NCI-H2196 (cell line): ENCODE results near the gene GZMA.

Experiments used
- DNase-seq: peaks from one replicate; lab custom pipeline; 2025; ENCODE audit not compliant: unreplicated experiment; lab: John Stamatoyannopoulos, UW

The GZMA gene

GRCh38 chr5:55108661-55109060, 6.2 kb downstream of the GZMA start:
- DNase-seq = no peak

DNA sequence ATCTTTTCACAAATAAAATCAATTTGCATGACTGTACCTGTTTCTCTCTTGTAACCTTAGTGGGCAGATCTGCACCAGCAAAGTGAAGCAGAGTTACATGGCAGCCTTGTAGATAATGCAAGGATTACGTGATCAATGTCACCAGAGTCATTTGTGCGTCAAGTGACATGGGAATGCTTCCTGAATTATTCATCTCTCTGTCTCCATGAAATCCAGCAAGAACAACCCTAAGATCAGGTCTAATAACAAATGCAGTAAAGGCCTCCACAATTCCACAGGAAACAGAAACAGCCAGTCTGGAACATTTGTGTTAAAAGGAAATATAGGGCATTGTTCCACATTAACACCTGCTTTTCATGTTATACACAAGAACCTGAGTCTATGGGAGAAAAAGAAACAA, 7.8 kb downstream of the GZMA start:
- no peak for DNase-seq

GRCh38 chr5:55113327-55113726, 10.9 kb downstream of the GZMA start:
- DNase-seq = no peak

DNA sequence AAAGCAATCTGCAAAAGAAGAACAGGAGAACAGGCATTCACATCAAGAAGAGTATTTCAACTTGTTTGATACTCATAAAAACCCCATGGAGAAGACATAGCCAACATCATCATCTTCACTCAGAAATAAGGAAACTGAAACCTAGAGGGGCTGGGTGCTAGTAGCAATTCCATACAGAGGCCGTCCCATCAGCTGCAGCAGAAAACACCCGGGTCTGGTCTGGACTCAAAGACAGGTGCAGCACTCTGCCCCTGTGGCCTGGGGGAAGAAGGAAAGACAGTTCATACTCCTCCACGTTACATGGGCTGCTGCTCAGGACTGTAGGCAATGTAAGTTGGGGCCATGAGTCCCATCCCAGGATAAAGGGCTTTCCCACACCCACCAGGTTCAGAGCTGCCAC, 11.6 kb downstream of the GZMA start:
- no peak for DNase-seq

GRCh38 chr5:55123365-55123764, 20.9 kb downstream of the GZMA start:
- no peak for DNase-seq

DNA sequence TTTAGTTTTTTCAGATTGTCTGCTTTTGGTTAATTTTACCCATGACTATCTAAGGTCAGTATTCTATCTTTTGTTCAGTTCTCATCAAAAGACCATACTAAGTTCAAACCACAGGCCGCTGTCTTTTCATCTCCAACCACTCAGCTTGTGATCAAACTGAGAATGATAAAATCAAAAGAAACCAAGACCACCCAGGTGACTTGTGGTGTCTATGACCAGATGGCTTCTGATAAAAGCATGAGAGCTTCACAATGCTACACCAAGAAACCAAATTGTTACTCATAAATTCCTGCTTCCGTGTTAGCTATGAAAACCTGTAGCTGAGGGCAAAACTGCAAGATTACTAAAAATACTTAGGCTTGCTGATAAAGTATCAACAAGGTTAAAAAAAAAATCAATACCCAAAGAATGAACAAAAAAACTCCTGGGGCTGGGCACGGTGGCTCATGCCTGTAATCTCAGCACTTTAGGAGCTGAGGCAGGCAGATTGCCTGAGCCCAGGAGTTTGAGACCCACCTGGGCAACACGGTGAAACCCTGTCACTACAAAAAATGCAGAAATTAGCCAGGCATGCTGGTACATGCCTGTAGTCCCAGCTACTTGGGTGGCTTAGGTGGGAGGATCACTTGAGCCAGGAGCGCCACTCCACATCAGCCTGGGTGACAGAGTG, 31.7 kb downstream of the GZMA start:
- no peak for DNase-seq

- DNase-seq = no peak
These were observed 34.1 kb downstream of the GZMA start for GRCh38 chr5:55136521-55136920.

DNA sequence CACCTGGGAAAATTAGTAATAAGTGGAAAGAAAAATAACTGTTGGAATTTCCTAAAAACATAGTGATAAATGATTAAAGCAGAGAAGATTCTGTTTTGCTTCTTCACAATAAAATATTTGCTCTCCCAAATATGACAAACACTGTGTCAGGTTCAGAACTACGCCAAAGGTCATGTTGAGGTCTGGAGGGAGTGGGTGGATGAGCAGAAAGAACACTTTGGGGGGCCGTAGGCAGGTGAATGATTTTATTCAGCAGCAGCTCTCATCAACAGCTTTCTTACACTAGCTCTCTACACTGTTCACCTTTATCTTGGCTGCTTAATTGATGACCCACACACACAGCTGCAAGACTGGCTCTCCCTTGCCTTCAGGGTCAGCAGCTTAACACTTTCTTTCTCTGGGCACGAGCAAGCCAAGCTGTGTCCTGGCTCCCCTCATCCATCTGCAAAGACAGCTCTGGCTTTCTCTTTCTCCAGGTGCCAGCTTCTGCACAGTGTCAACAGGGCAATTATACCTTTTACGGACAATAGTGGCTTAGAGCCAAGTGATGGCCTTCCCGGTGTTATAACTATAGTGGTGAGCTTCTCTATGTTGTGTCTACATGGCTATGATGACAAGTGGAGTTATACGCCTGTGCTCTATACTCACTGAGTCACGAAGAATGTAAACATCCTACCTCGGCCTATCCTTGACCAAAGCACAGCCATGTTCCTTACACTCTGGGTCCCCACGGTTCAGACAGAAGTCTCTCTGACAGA, 38.6 kb downstream of the GZMA start:
- DNase-seq = no peak

- no peak for DNase-seq
These were observed 39.7 kb downstream of the GZMA start for GRCh38 chr5:55141945-55142690.

GRCh38 chr5:55143624-55144023, 41.2 kb downstream of the GZMA start:
- DNase-seq = no peak

GRCh38 chr5:55146080-55146479, 43.6 kb downstream of the GZMA start:
- no peak for DNase-seq

DNA sequence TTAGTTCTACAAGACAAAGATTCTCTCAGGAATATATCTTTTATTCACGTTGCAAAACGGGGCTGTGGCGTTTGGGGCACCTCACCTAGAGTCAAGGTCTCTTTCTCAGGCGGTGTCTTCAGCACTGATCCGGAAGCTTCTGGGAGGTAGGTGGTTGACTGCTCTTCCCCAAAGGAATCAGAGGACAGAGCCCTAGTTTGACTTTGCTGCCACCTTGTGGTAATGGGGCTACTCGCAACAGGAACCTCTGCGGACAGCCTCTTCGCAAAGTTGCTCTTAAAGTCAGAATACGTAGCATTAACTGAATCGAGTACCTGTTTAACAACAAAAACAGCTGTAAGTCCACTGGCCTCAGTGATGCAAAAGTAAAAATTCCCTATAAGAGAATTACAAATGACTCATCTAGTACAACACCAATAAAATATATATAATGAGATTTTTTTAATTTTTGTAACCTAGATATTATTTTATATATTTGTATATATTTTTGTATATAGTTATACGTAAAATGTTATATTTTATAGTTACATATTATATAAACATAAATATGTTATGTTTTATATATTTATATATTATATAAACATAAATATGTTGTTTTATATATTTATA, 44.2 kb downstream of the GZMA start:
- peak; percentile 57 for DNase-seq

GRCh38 chr5:55149308-55149795, 46.9 kb downstream of the GZMA start:
- no peak for DNase-seq

DNA sequence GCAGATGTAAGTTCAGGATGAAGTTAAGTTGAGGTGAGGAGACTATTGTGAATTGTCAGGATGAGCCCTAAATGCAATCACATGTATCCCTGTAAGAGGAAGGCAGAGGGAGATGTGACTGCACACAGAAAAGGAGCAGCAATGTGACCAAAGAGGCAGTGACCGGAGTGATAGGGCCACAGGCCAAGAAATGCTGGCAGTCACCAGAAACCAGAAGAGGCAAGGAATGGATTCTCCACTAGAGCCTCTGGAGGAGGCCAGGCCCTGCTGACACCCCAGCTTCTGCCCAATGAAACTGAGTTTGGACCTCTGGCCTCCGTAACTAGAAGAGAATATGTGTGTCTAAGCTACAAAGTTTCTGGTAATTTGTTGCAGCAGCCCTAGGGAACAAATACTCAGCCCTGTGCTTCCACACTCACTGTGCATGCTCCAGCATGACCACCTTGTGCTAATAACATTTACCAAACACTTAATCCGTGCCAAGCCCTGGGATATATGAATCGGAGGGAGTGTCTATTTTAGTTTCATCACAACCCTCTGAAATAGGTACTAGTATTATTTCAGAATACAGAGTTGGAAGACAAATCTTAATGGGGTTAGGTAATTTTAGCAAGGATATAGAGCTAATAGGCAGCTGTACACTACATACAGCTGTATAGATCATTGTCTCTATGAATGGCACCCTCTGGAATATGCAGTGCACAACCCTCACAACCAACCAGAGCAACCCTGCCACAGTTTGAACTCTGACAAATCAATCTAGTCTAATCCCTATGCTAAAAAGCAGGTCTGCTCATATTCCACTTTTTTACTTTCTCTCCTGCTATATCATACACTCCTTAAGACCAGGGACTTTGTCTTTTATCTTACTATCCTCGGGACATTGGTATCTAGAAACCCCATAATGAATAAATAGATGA, 49.7 kb downstream of the GZMA start:
- no peak for DNase-seq

GRCh38 chr5:55154873-55155272, 52.4 kb downstream of the GZMA start:
- DNase-seq = no peak
